Measurements from ENCODE around the gene TBC1D2B. TPM values are rescaled to one million over a fixed set of nuclear protein-coding genes. Genes with fewer than 3 reads are reported as not detected.

The TBC1D2B gene
- total RNA-seq, 1 donor from 2014 or later, result 63.6 TPM

GRCh38 chr15:78024883-78025282, 52.6 kb downstream of the TBC1D2B start:
- intact Hi-C loops (cut with DNase I), result no loop called here
- peaks cover 31% of the 10 kb centered on the region for H3K4me1 ChIP-seq
- H3K27me3 ChIP-seq, result no peaks in the 10 kb centered on the region
- TF ChIP-seq CTCF (IDR thresholded peaks at IDR 0.05) (no peak), POLR2A (IDR thresholded peaks at IDR 0.05) (no peak), POLR2AphosphoS5 (IDR thresholded peaks at IDR 0.05; ENCODE audit: insufficient read depth in 1 of 2, low read depth in 1 of 2) (no peak)
- no peaks in the 10 kb centered on the region for H3K9me3 ChIP-seq
- H3K27ac ChIP-seq, result peak overlapping the region; percentile 62
- peaks cover 0 to 48% of the 10 kb centered on the region in 2 donors for H3K36me3 ChIP-seq
- no peak overlapping the region for H3K4me3 ChIP-seq
- no peak for DNase-seq (ENCODE audit: extremely low spot score in 2 of 2)

DNA sequence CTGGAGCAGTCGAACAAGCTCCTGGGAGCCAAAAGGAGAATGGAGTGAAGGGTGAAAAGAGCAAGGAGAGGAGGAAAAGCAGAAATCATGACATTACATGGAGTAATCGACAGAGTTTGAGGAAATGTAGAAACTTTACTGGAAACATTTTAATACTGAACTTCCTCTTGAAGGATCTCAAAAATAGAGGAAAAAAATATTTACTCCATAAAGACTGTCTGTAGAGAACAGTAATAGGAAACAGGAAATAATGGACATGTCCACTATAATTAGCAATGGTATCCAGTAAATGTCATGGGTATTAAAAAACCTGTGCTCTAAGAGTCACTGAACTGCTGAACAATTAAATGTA, 53.0 kb downstream of the TBC1D2B start:
- Histone ChIP-seq H3K27me3 (no peaks in the 10 kb centered on the region), H3K36me3 (peaks cover 0 to 44% of the 10 kb centered on the region in 2 donors), H3K9me3 (no peaks in the 10 kb centered on the region), H3K4me1 (peaks cover 31% of the 10 kb centered on the region), H3K27ac (peak overlapping the region; percentile 62), H3K4me3 (no peak overlapping the region)
- TF ChIP-seq POLR2A (IDR thresholded peaks at IDR 0.05) (no peak), CTCF (IDR thresholded peaks at IDR 0.05) (no peak), POLR2AphosphoS5 (IDR thresholded peaks at IDR 0.05; ENCODE audit: insufficient read depth in 1 of 2, low read depth in 1 of 2) (no peak)
- DNase-seq (ENCODE audit: extremely low spot score in 2 of 2), result no peak
- intact Hi-C loops (cut with DNase I), result no loop called here

GRCh38 chr15:78023865-78024518, 53.5 kb downstream of the TBC1D2B start:
- no peak overlapping the region for H3K4me3 ChIP-seq
- H3K27me3 ChIP-seq, result no peaks in the 10 kb centered on the region
- peak in 1 of 2 donors; percentile 97 for DNase-seq (ENCODE audit: extremely low spot score in 2 of 2)
- H3K4me1 ChIP-seq, result peaks cover 35% of the 10 kb centered on the region
- no peak for TF ChIP-seq CTCF (IDR thresholded peaks at IDR 0.05)
- peak in 1 of 2 donors; percentile 73 for TF ChIP-seq POLR2AphosphoS5 (IDR thresholded peaks at IDR 0.05; ENCODE audit: insufficient read depth in 1 of 2, low read depth in 1 of 2)
- H3K9me3 ChIP-seq, result no peaks in the 10 kb centered on the region
- peak overlapping the region; percentile 62 for H3K27ac ChIP-seq
- H3K36me3 ChIP-seq, result peaks cover 0 to 39% of the 10 kb centered on the region in 2 donors
- intact Hi-C loops (cut with DNase I), result no loop called here

- H3K36me3 ChIP-seq, result peaks cover 0 to 31% of the 10 kb centered on the region in 2 donors
- no peak for DNase-seq (ENCODE audit: extremely low spot score in 2 of 2)
- H3K27me3 ChIP-seq, result no peaks in the 10 kb centered on the region
- no peaks in the 10 kb centered on the region for H3K9me3 ChIP-seq
- TF ChIP-seq POLR2A (IDR thresholded peaks at IDR 0.05) (no peak), CTCF (IDR thresholded peaks at IDR 0.05) (no peak), POLR2AphosphoS5 (IDR thresholded peaks at IDR 0.05; ENCODE audit: insufficient read depth in 1 of 2, low read depth in 1 of 2) (no peak)
- H3K27ac ChIP-seq, result peak overlapping the region; percentile 62
- H3K4me1 ChIP-seq, result peaks cover 43% of the 10 kb centered on the region
- intact Hi-C loops (cut with DNase I), result no loop called here
- H3K4me3 ChIP-seq, result no peak overlapping the region
Measured at GRCh38 chr15:78023081-78023665, 54.3 kb downstream of the TBC1D2B start.

GRCh38 chr15:78021761-78022160, 55.8 kb downstream of the TBC1D2B start:
- DNase-seq (ENCODE audit: extremely low spot score in 2 of 2), result no peak
- Histone ChIP-seq H3K9me3 (no peaks in the 10 kb centered on the region), H3K27me3 (no peaks in the 10 kb centered on the region), H3K4me1 (peaks cover 55% of the 10 kb centered on the region), H3K4me3 (no peak overlapping the region), H3K36me3 (peaks cover 0 to 29% of the 10 kb centered on the region in 2 donors), H3K27ac (no peak overlapping the region)
- TF ChIP-seq POLR2A (IDR thresholded peaks at IDR 0.05) (no peak), CTCF (IDR thresholded peaks at IDR 0.05) (no peak), POLR2AphosphoS5 (IDR thresholded peaks at IDR 0.05; ENCODE audit: insufficient read depth in 1 of 2, low read depth in 1 of 2) (no peak)
- intact Hi-C loops (cut with DNase I), result no loop called here
